Activated naive CD8-positive, alpha-beta T cell treated with anti-CD3 and anti-CD28 coated beads, Interleukin-2, amount 10 ng/mL, durations not matched to agents 7 days and 5 days (primary cell): ENCODE results near the gene MVD. TPM values are rescaled to one million over a fixed set of nuclear protein-coding genes. Genes with fewer than 3 reads are reported as not detected.

Experiments
- total RNA-seq, 2 experiments: library from RNA; stranded (reverse); gene quantifications; one replicate each; pipeline ENCODE4 v1.2.3, GENCODE V29; 2021

MVD gene
- total RNA-seq, 2 experiments from 2014 or later, result 80.7 to 84.2 TPM

Other genes starting within 250 kb of the MVD start
- 10 to 100 TPM; 19.0 to 19.2 TPM for gene ZFPM1, start 209.8 kb downstream of the MVD start, total RNA-seq
- gene ZC3H18, start 92.7 kb downstream of the MVD start, total RNA-seq, result 10 to 100 TPM; 83.4 to 88.7 TPM
- under 1 TPM in 1 of 2 experiments, not detected in 1; 0.68 TPM for gene IL17C, start 24.5 kb downstream of the MVD start, total RNA-seq
- 100 to 1,000 TPM; 505 to 513 TPM for gene CYBA, start 12.0 kb downstream of the MVD start, total RNA-seq
- 10 to 100 TPM; 14.4 to 15.0 TPM for gene SNAI3, start 23.4 kb upstream of the MVD start, total RNA-seq
- gene RNF166, start 43.3 kb upstream of the MVD start, total RNA-seq, result 100 to 1,000 TPM; 227 to 229 TPM
- 10 to 100 TPM; 22.8 to 25.7 TPM for gene CTU2, start 43.4 kb upstream of the MVD start, total RNA-seq
- gene PIEZO1, start 122.1 kb upstream of the MVD start, total RNA-seq, result 100 to 1,000 TPM; 206 to 220 TPM
- 100 to 1,000 TPM; 135 to 140 TPM for gene CDT1, start 140.7 kb upstream of the MVD start, total RNA-seq
- gene APRT, start 148.8 kb upstream of the MVD start, total RNA-seq, result 100 to 1,000 TPM; 124 to 139 TPM
- 10 to 100 TPM; 50.9 to 51.8 TPM for gene GALNS, start 193.9 kb upstream of the MVD start, total RNA-seq
- 10 to 100 TPM; 47.4 to 50.9 TPM for gene TRAPPC2L, start 194.0 kb upstream of the MVD start, total RNA-seq
- not detected for gene PABPN1L, start 203.6 kb upstream of the MVD start, total RNA-seq